Fibroblast of lung (primary cell): Measurements from ENCODE around the gene SNX13. TPM values are rescaled to one million over a fixed set of nuclear protein-coding genes. Genes with fewer than 3 reads are reported as not detected.

ENCODE experiments used
- DNase-seq, 2 donors: peaks; one replicate each; pipeline versions ENCODE4 v3.0.0 to v3.0.0-alpha.2; 2010; ENCODE audit warnings: low read depth in 2 of 2
- H2AFZ ChIP-seq: 2 replicates; pipeline ENCODE4 v1.5.1; 2012; ENCODE audit warnings: low read length, control low read depth, inconsistent platforms
- H3K27ac ChIP-seq: 2 replicates; pipeline ENCODE4 v1.5.1; 2011; ENCODE audit warnings: low read length, control low read depth; ENCODE audit not compliant: insufficient read depth
- H3K27me3 ChIP-seq: 2 replicates; pipeline ENCODE4 v1.5.1; 2011; ENCODE audit warnings: mild to moderate bottlenecking, low read length; ENCODE audit not compliant: control insufficient read depth, insufficient read depth
- H3K36me3 ChIP-seq: 2 replicates; pipeline ENCODE4 v1.5.1; 2011; ENCODE audit warnings: low read length; ENCODE audit not compliant: control insufficient read depth, insufficient read depth
- H3K4me1 ChIP-seq: 2 replicates; pipeline ENCODE4 v1.5.1; 2011; ENCODE audit warnings: low read length; ENCODE audit not compliant: control insufficient read depth, insufficient read depth; ENCODE audit errors: extremely low read depth
- H3K4me2 ChIP-seq: 2 replicates; pipeline ENCODE4 v1.5.1; 2011; ENCODE audit warnings: low read length, control low read depth; ENCODE audit not compliant: insufficient read depth; ENCODE audit errors: extremely low read depth
- H3K4me3 ChIP-seq, 4 experiments: fragments of 200-600 bp in 1 of 4; sonication (generic) in 1 of 4; replicated peaks in 1 of 4; 2 replicates each; pipeline ENCODE4 v1.5.1; 2011 to 2016; ENCODE audit warnings: low read length in 4 of 4, low read depth in 3 of 4, mild to moderate bottlenecking in 3 of 4, control low read depth in 2 of 4, inconsistent platforms in 1 of 4, mixed read lengths in 1 of 4; ENCODE audit not compliant: insufficient read depth in 1 of 4; ENCODE audit errors: control extremely low read depth in 1 of 4
- H3K79me2 ChIP-seq: 2 replicates; pipeline ENCODE4 v1.5.1; 2012; ENCODE audit warnings: mild to moderate bottlenecking, low read length, inconsistent platforms; ENCODE audit not compliant: control insufficient read depth, insufficient read depth
- H3K9ac ChIP-seq: 2 replicates; pipeline ENCODE4 v1.5.1; 2011; ENCODE audit warnings: mild to moderate bottlenecking, low read length, control low read depth; ENCODE audit not compliant: insufficient read depth
- H3K9me3 ChIP-seq: 2 replicates; pipeline ENCODE4 v1.5.1; 2012; ENCODE audit warnings: low read depth, low read length; ENCODE audit not compliant: control insufficient read depth, insufficient read depth
- H4K20me1 ChIP-seq: 2 replicates; pipeline ENCODE4 v1.5.1; 2011; ENCODE audit warnings: low read length; ENCODE audit not compliant: control insufficient read depth, insufficient read depth; ENCODE audit errors: extremely low read depth
- CTCF ChIP-seq, 2 donors: IDR thresholded peaks in 1 of 2; conservative IDR thresholded peaks in 1 of 2; 1 replicate in 1 of 2; 2 replicates in 1 of 2; pipeline ENCODE4 v1.5.1; 2011 to 2012; ENCODE audit warnings: low read length in 2 of 2, control low read depth in 1 of 2, inconsistent platforms in 1 of 2, low read depth in 1 of 2, mild to moderate bottlenecking in 1 of 2
- EZH2 ChIP-seq: IDR thresholded peaks from 2 replicates; pipeline ENCODE4 v1.5.1; 2012; ENCODE audit warnings: low read length, control low read depth, mild to moderate bottlenecking; ENCODE audit errors: missing control alignments
- polyA plus RNA-seq, 2 donors: library from polyadenylated mRNA; depleted of rRNA in 1 of 2; stranded (reverse) in 1 of 2; unstranded in 1 of 2; fragments of >200 nt; gene quantifications; 2 replicates each; pipeline ENCODE4 v1.2.1, GENCODE V29; 2011 to 2012; ENCODE audit warnings: missing spikeins in 1 of 2
- total RNA-seq: library from RNA; depleted of rRNA; stranded (reverse); fragments of >200 nt; gene quantifications from 2 replicates; pipeline ENCODE4 v1.2.1, GENCODE V29; 2014

The SNX13 gene
- total and polyA plus RNA-seq, 2 donors (not counting 1 experiment from before 2014, with no cell fraction given), result 36.0 to 42.9 TPM

GRCh38 chr7:17915796-17916195, 24.5 kb downstream of the SNX13 start:
- H4K20me1 ChIP-seq, result no peaks in the 10 kb centered on the region
- H3K4me1 ChIP-seq, result no peaks in the 10 kb centered on the region
- TF ChIP-seq EZH2 (no peak), CTCF (conservative IDR thresholded peaks at IDR 0.05 in 1 of 2, IDR thresholded peaks at IDR 0.05 in 1 of 2; ENCODE audit: low read depth in 1 of 2, low read length in 2 of 2) (no peak)
- H3K36me3 ChIP-seq, result no peaks in the 10 kb centered on the region
- DNase-seq, result no peak
- no peak overlapping the region for H3K9ac ChIP-seq
- no peak overlapping the region for H3K4me2 ChIP-seq
- H3K4me3 ChIP-seq, result no peak overlapping the region
- H3K27ac ChIP-seq, result no peak overlapping the region
- H3K79me2 ChIP-seq, result peaks cover 45% of the 10 kb centered on the region
- H3K27me3 ChIP-seq, result no peaks in the 10 kb centered on the region
- no peak overlapping the region for H2AFZ ChIP-seq
- no peaks in the 10 kb centered on the region for H3K9me3 ChIP-seq

GRCh38 chr7:17915168-17915567, 25.1 kb downstream of the SNX13 start:
- H3K4me1 ChIP-seq, result no peaks in the 10 kb centered on the region
- no peak for TF ChIP-seq EZH2
- no peak for TF ChIP-seq CTCF (conservative IDR thresholded peaks at IDR 0.05 in 1 of 2, IDR thresholded peaks at IDR 0.05 in 1 of 2; ENCODE audit: low read depth in 1 of 2, low read length in 2 of 2)
- H3K9ac ChIP-seq, result no peak overlapping the region
- H3K79me2 ChIP-seq, result peaks cover 45% of the 10 kb centered on the region
- no peak overlapping the region for H3K4me2 ChIP-seq
- H3K36me3 ChIP-seq, result no peaks in the 10 kb centered on the region
- H3K4me3 ChIP-seq, result no peak overlapping the region
- no peaks in the 10 kb centered on the region for H4K20me1 ChIP-seq
- no peaks in the 10 kb centered on the region for H3K27me3 ChIP-seq
- no peak for DNase-seq
- no peaks in the 10 kb centered on the region for H3K9me3 ChIP-seq
- H2AFZ ChIP-seq, result no peak overlapping the region
- no peak overlapping the region for H3K27ac ChIP-seq

GRCh38 chr7:17913250-17913649, 27.0 kb downstream of the SNX13 start:
- Histone ChIP-seq H3K4me3 (no peak overlapping the region), H3K9ac (no peak overlapping the region), H3K79me2 (peaks cover 45% of the 10 kb centered on the region), H2AFZ (no peak overlapping the region), H3K9me3 (no peaks in the 10 kb centered on the region), H3K36me3 (no peaks in the 10 kb centered on the region), H3K27me3 (no peaks in the 10 kb centered on the region), H3K27ac (no peak overlapping the region), H3K4me1 (no peaks in the 10 kb centered on the region), H4K20me1 (no peaks in the 10 kb centered on the region), H3K4me2 (no peak overlapping the region)
- no peak for TF ChIP-seq CTCF (conservative IDR thresholded peaks at IDR 0.05 in 1 of 2, IDR thresholded peaks at IDR 0.05 in 1 of 2; ENCODE audit: low read depth in 1 of 2, low read length in 2 of 2)
- TF ChIP-seq EZH2, result no peak
- no peak for DNase-seq
